Left lung (tissue), 10 donors: ENCODE data around the gene JAM3. TPM values are rescaled to one million over a fixed set of nuclear protein-coding genes. Genes with fewer than 3 reads are reported as not detected.

ENCODE experiments used
- ATAC-seq: fragments of 200-7000 bp; cut with Tn5 transposase; one replicate; pipeline ENCODE4 v1.9.1; 2020; ENCODE audit warnings: moderate library complexity
- DNase-seq, 4 donors: peaks; one replicate each; pipeline ENCODE4 v3.0.0-alpha.2; 2013 to 2020
- H3K27ac ChIP-seq, 2 donors: fragments of 200-600 bp; sonication (generic) in 1 of 2; one replicate each; pipeline versions ENCODE4 v1.5.0 to v1.8.0; 2020 to 2021
- H3K27me3 ChIP-seq, 2 donors: fragments of 200-600 bp; sonication (generic) in 1 of 2; one replicate each; pipeline versions ENCODE4 v1.5.0 to v1.8.0; 2020 to 2021
- H3K36me3 ChIP-seq, 2 donors: fragments of 200-600 bp; sonication (generic) in 1 of 2; one replicate each; pipeline versions ENCODE4 v1.5.0 to v1.8.0; 2020 to 2021
- H3K4me1 ChIP-seq, 2 donors: fragments of 200-600 bp; one replicate each; pipeline ENCODE4 v1.8.0; 2021
- H3K4me3 ChIP-seq, 2 donors: fragments of 200-600 bp; sonication (generic) in 1 of 2; one replicate each; pipeline versions ENCODE4 v1.5.0 to v1.8.0; 2020 to 2021; ENCODE audit warnings: mild to moderate bottlenecking in 1 of 2
- H3K9me3 ChIP-seq, 2 donors: fragments of 200-600 bp; sonication (generic) in 1 of 2; one replicate each; pipeline versions ENCODE4 v1.5.0 to v1.8.0; 2020 to 2021
- intact Hi-C, 2 donors: fragments of 100-400 bp; cut with DNase I; formaldehyde crosslinking; loops; one replicate each; pipeline versions ENCODE4 v1.11.2 to v1.14.2; 2022
- polyA plus RNA-seq, 6 donors: library from polyadenylated mRNA; unstranded; fragments of 120-200 nt; gene quantifications; one replicate each; pipeline ENCODE4 v1.2.1, GENCODE V29; 2013; ENCODE audit not compliant: insufficient read length in 6 of 6
- total RNA-seq, 2 donors: library from RNA; stranded (reverse); fragmentation: NEBNext Ultra II Directional; extraction: Animal tissue kit (Norgen Biotek cat#: 25700); gene quantifications; one replicate each; pipeline ENCODE4 v1.2.1, GENCODE V29; 2021
- TF ChIP-seq, protein P1 (sequence below), 2 donors: fragments of 200-600 bp; sonication (generic) in 1 of 2; IDR thresholded peaks; one replicate each; pipeline versions ENCODE4 v1.5.0 to v1.8.0; 2021; ENCODE audit warnings: antibody characterized with exemption in 2 of 2
- donor health status: DM: no; HTN: yes; CAD: no.
- donor health status: DM: no; HTN: no; CAD: no.

JAM3 gene
- total and polyA plus RNA-seq, 8 donors, result 29.4 to 85.4 (median 73.0) TPM

DNA sequence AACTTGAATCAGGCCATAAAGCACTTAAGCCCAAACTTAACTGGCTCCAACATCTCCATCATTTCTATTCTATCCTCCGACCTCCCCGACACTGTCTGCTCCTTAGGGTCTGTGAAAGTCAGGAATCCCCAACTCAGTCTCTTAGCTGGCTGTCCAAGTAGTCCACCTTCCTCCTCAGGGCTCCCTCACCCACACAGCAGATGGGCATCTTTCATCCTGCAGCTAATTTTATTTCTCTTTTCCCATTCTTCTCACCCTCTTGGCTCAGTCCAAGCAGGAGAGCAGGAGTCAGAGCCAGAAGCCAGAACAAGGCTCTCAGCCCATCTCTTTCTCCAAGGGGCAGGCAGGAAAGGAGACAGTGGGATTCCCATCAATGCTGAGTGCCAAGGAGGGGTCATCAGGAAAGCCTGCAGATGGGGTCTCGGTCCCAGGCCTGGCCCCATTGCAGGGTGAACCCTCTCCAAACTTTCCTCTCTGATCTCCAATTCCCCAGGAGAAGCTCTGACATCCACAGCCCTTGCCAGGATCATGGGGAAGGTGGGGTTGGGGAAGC is 40.4 kb upstream of the JAM3 start:
- Histone ChIP-seq H3K27me3 (peaks cover 0 to 32% of the 10 kb centered on the region in 2 donors), H3K4me1 (peaks cover 0 to 2% of the 10 kb centered on the region in 2 donors), H3K4me3 (no peak overlapping the region), H3K36me3 (no peaks in the 10 kb centered on the region), H3K9me3 (no peaks in the 10 kb centered on the region), H3K27ac (no peak overlapping the region)
- ATAC-seq, result no peak
- intact Hi-C loops, result no loop called here
- no peak for DNase-seq
- TF ChIP-seq, protein P1, sequence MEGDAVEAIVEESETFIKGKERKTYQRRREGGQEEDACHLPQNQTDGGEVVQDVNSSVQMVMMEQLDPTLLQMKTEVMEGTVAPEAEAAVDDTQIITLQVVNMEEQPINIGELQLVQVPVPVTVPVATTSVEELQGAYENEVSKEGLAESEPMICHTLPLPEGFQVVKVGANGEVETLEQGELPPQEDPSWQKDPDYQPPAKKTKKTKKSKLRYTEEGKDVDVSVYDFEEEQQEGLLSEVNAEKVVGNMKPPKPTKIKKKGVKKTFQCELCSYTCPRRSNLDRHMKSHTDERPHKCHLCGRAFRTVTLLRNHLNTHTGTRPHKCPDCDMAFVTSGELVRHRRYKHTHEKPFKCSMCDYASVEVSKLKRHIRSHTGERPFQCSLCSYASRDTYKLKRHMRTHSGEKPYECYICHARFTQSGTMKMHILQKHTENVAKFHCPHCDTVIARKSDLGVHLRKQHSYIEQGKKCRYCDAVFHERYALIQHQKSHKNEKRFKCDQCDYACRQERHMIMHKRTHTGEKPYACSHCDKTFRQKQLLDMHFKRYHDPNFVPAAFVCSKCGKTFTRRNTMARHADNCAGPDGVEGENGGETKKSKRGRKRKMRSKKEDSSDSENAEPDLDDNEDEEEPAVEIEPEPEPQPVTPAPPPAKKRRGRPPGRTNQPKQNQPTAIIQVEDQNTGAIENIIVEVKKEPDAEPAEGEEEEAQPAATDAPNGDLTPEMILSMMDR (IDR thresholded peaks at IDR 0.05), result no peak

DNA sequence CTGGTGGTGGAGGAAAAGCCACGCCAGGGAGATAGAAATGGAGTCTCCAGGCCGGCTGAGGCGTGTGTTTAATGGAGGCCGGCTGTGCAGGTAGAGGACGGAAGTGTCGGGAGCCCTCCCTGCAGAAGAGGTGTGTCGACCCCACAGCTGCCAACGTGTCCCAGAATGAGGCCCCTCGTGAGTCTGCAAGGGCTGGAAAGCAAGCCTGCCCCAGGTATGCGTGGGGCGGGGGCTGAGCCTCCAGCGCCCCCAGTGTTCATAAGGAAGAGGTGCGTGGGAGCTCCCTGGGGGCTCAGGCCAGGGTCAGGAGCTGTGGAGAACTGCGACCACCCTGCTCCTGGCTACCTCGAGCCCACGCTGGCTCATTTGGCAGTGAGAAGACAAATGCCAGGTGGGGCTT is 38.0 kb upstream of the JAM3 start:
- TF ChIP-seq, protein P1 (IDR thresholded peaks at IDR 0.05), result no peak
- no peak for ATAC-seq
- Histone ChIP-seq H3K36me3 (no peaks in the 10 kb centered on the region), H3K9me3 (no peaks in the 10 kb centered on the region), H3K4me3 (no peak overlapping the region), H3K27ac (no peak overlapping the region), H3K27me3 (peaks cover 0 to 32% of the 10 kb centered on the region in 2 donors), H3K4me1 (peaks cover 0 to 14% of the 10 kb centered on the region in 2 donors)
- intact Hi-C loops, result no loop called here
- DNase-seq, result no peak

DNA sequence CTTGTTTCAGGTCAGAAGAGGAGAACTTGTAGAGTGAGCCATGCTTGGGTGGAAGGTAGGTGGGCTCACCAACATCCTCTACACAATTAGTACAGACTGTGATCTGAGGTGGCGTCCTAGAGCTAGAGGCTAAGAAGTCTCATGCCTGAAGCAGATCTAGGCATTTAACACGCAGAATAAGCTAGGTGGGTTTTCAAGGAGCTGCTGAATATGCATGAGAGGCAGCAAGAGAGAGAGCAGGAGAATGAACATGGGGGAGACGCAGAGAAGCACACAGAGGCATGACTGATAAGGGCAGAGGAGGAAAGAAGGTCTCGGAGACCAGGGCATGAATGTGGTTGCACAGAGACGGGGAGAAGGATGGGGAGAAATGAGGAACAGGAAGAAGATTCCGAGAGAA is 36.8 kb upstream of the JAM3 start:
- Histone ChIP-seq H3K36me3 (no peaks in the 10 kb centered on the region), H3K4me3 (no peak overlapping the region), H3K4me1 (peaks cover 0 to 14% of the 10 kb centered on the region in 2 donors), H3K27ac (no peak overlapping the region), H3K9me3 (no peaks in the 10 kb centered on the region), H3K27me3 (peaks cover 0 to 41% of the 10 kb centered on the region in 2 donors)
- no peak for DNase-seq
- intact Hi-C loops, result no loop called here
- no peak for ATAC-seq
- TF ChIP-seq, protein P1 (IDR thresholded peaks at IDR 0.05), result no peak

DNA sequence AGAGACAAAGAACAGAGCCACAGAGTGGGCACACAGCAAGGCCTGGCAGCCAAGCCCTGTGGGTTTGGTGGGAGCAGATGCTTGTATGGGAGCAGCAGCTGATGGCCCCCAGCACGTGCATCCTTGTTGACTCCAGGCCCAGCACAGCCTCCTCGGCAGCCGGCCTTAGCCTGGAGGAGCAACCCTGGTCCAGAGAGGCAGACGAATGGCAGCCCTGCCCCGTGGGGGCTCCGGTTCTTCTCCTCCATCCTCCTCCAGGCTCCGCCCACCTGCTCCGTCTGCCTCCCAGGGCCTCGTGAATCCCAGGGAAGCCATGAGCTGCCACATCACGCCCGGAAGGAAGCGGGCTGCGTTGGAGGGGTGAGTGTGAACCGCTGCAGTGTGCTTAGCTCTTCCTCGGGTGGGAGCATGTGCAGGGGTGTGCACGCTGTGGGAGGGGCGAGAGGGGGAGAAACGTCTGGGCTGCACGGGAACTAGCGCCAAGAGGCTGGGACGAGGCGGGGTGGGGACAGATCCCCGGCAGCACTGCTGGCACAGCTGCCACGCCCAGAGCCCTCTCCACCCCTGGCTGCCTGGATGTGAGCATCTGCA is 36.3 kb upstream of the JAM3 start:
- no peak overlapping the region for H3K27ac ChIP-seq

DNA sequence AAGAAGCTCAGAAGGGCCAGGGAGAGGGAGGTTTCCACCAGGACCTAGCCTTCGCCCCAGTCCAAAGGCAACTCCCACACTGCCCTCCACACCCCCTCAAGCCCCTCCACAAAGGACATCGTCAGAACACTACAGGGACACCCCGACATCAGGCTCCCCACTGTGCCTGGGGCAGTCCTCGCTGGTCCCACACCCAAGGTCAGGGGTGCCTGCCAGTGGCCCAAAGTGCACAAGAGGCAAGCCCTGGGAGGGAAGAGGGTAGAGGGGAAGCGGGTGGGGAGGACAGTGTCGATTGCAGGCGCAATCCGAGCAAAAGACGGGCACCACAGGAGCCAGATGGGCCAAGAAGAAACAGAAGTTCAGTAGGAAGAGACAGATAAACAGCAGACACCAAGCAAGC is 35.6 kb upstream of the JAM3 start:
- peaks cover 0 to 50% of the 10 kb centered on the region in 2 donors for H3K27me3 ChIP-seq
- ATAC-seq, result no peak
- peak overlapping the region; percentile 45 to 75 for H3K27ac ChIP-seq
- no peaks in the 10 kb centered on the region for H3K9me3 ChIP-seq
- H3K4me1 ChIP-seq, result peaks cover 0 to 21% of the 10 kb centered on the region in 2 donors
- no peak overlapping the region for H3K4me3 ChIP-seq
- TF ChIP-seq, protein P1 (IDR thresholded peaks at IDR 0.05), result no peak
- no peak for DNase-seq
- intact Hi-C loops, result no loop called here
- H3K36me3 ChIP-seq, result no peaks in the 10 kb centered on the region

More for the DNA sequence above, 36.3 kb upstream of the JAM3 start:
- Histone ChIP-seq H3K4me1 (peaks cover 0 to 14% of the 10 kb centered on the region in 2 donors), H3K36me3 (no peaks in the 10 kb centered on the region), H3K9me3 (no peaks in the 10 kb centered on the region), H3K4me3 (no peak overlapping the region), H3K27me3 (peaks cover 0 to 46% of the 10 kb centered on the region in 2 donors)
- DNase-seq, result no peak
- intact Hi-C loops, result no loop called here
- TF ChIP-seq, protein P1 (IDR thresholded peaks at IDR 0.05), result no peak
- ATAC-seq, result no peak
